WTC11 (cell line): ENCODE measurements around the gene WDR36. TPM values are rescaled to one million over a fixed set of nuclear protein-coding genes. Genes with fewer than 3 reads are reported as not detected.

Experiments
- ATAC-seq: fragments of 200-7000 bp; cut with Tn5 transposase; 2 replicates; pipeline ENCODE4 v1.10.0; 2021; ENCODE audit warnings: mild to moderate bottlenecking, moderate library complexity
- CTCF ChIA-PET: fragments of 300-600 bp; sonication (Branson Sonifier 250); formaldehyde crosslinking; loops from one replicate; lab custom pipeline; 2021; ENCODE audit warnings: antibody characterized with exemption; lab: Charles Lee
- POLR2A ChIA-PET: fragments of 350-600 bp; sonication (Branson Sonifier 250); formaldehyde crosslinking; loops from one replicate; lab custom pipeline; 2021; ENCODE audit warnings: antibody characterized with exemption; lab: Charles Lee
- DNase-seq: peaks from one replicate; pipeline ENCODE4 v3.0.0; 2021; ENCODE audit warnings: low spot score
- H3K27ac Mint-ChIP-seq: 2 replicates; pipeline ENCODE4 v1.8.0; 2021; ENCODE audit warnings: mixed read lengths
- H3K27me3 Mint-ChIP-seq: 2 replicates; pipeline ENCODE4 v1.8.0; 2021; ENCODE audit warnings: low read depth, mild to moderate bottlenecking, moderate library complexity, mixed read lengths
- H3K36me3 Mint-ChIP-seq: 2 replicates; pipeline ENCODE4 v1.8.0; 2021; ENCODE audit warnings: mixed read lengths
- H3K4me1 Mint-ChIP-seq: 2 replicates; pipeline ENCODE4 v1.8.0; 2022; ENCODE audit warnings: mixed read lengths
- H3K4me3 Mint-ChIP-seq: 2 replicates; pipeline ENCODE4 v1.8.0; 2021; ENCODE audit warnings: mild to moderate bottlenecking, moderate library complexity, mixed read lengths
- H3K9me3 Mint-ChIP-seq: 2 replicates; pipeline ENCODE4 v1.8.0; 2021; ENCODE audit warnings: mixed read lengths
- ATF1 ChIP-seq: sonication (generic); formaldehyde crosslinking; IDR thresholded peaks from 2 replicates; pipeline ENCODE4 v1.8.1; 2023; ENCODE audit warnings: mild to moderate bottlenecking, moderate library complexity, missing genetic modification reagents
- ERG ChIP-seq: fragments of 250-450 bp; sonication (Bioruptor Pico); IDR thresholded peaks from 2 replicates; pipeline ENCODE4 v1.8.0; 2021; ENCODE audit warnings: mild to moderate bottlenecking
- HMGXB4 ChIP-seq: sonication (generic); formaldehyde crosslinking; IDR thresholded peaks from 2 replicates; pipeline ENCODE4 v1.8.1; 2023; ENCODE audit warnings: mild to moderate bottlenecking, moderate library complexity, missing genetic modification reagents
- JAZF1 ChIP-seq: fragments of 250-450 bp; sonication (Bioruptor Pico); IDR thresholded peaks from 2 replicates; pipeline ENCODE4 v1.9.0; 2021; ENCODE audit warnings: moderate library complexity, mild to moderate bottlenecking, inconsistent platforms
- MXD4 ChIP-seq: fragments of 250-450 bp; sonication (Bioruptor Pico); IDR thresholded peaks from 2 replicates; pipeline ENCODE4 v1.8.0; 2021; ENCODE audit warnings: mild to moderate bottlenecking, moderate library complexity, borderline replicate concordance
- MYBL2 ChIP-seq: sonication (generic); formaldehyde crosslinking; IDR thresholded peaks from 2 replicates; pipeline ENCODE4 v1.8.1; 2023; ENCODE audit warnings: mild to moderate bottlenecking, moderate library complexity, missing genetic modification reagents
- PRDM15 ChIP-seq: sonication (generic); formaldehyde crosslinking; IDR thresholded peaks from 2 replicates; pipeline ENCODE4 v1.8.0; 2022; ENCODE audit warnings: missing genetic modification reagents
- STAT6 ChIP-seq: sonication (generic); formaldehyde crosslinking; conservative IDR thresholded peaks from 2 replicates; pipeline ENCODE4 v1.8.1; 2023; ENCODE audit warnings: mild to moderate bottlenecking, low read depth, missing genetic modification reagents, moderate library complexity
- ZNF121 ChIP-seq: sonication (generic); formaldehyde crosslinking; IDR thresholded peaks from 2 replicates; pipeline ENCODE4 v1.8.0; 2023; ENCODE audit warnings: missing genetic modification reagents
- ZNF138 ChIP-seq: sonication (generic); formaldehyde crosslinking; conservative IDR thresholded peaks from 2 replicates; pipeline ENCODE4 v1.8.1; 2022; ENCODE audit warnings: mild to moderate bottlenecking, moderate library complexity, missing genetic modification reagents
- ZNF281 ChIP-seq: sonication (generic); formaldehyde crosslinking; IDR thresholded peaks from 2 replicates; pipeline ENCODE4 v1.8.0; 2023; ENCODE audit warnings: mild to moderate bottlenecking, missing genetic modification reagents
- ZNF532 ChIP-seq: fragments of 250-450 bp; sonication (Bioruptor Pico); IDR thresholded peaks from 2 replicates; pipeline ENCODE4 v1.9.0; 2021; ENCODE audit warnings: mild to moderate bottlenecking, borderline replicate concordance
- total RNA-seq: library from RNA; stranded (reverse); gene quantifications from 3 replicates; pipeline ENCODE4 v1.2.3, GENCODE V29; 2021
- TF ChIP-seq, protein P1 (sequence below): sonication (generic); formaldehyde crosslinking; conservative IDR thresholded peaks from 2 replicates; pipeline ENCODE4 v1.8.1; 2022; ENCODE audit warnings: mild to moderate bottlenecking, missing genetic modification reagents
- TF ChIP-seq, protein P2 (sequence below): sonication (generic); formaldehyde crosslinking; IDR thresholded peaks from 2 replicates; pipeline ENCODE4 v1.8.1; 2023; ENCODE audit warnings: mild to moderate bottlenecking, missing genetic modification reagents, moderate library complexity

WDR36 gene
- total RNA-seq, 1 experiment from 2014 or later = 34.1 TPM

GRCh38 chr5:111132731-111133435 is 40.7 kb downstream of the WDR36 start (continued):
- TF ChIP-seq STAT6 (CRISPR knock-in tag) (no peak), ERG (CRISPR knock-in tag) (no peak), HMGXB4 (CRISPR knock-in tag) (no peak)

GRCh38 chr5:111133436-111133751 is 41.2 kb downstream of the WDR36 start:
- Mint-ChIP-seq H3K27ac (peak overlapping the region; percentile 21; the same call in 1 of the 2 replicates), H3K27me3 (no peaks in the 10 kb centered on the region), H3K4me3 (no peak overlapping the region), H3K4me1 (peaks cover 57% of the 10 kb centered on the region), H3K36me3 (no peaks in the 10 kb centered on the region), H3K9me3 (no peaks in the 10 kb centered on the region)
- CTCF ChIA-PET = no interaction called here
- TF ChIP-seq ZNF281 (CRISPR knock-in tag) = no peak
- TF ChIP-seq ZNF138 = no peak
- no peak for TF ChIP-seq MYBL2 (CRISPR knock-in tag)
- no peak for TF ChIP-seq ATF1 (CRISPR knock-in tag)
- TF ChIP-seq ZNF121 (CRISPR knock-in tag) = peak; percentile 65; the same call in 1 of the 2 replicates
- TF ChIP-seq, protein P1, sequence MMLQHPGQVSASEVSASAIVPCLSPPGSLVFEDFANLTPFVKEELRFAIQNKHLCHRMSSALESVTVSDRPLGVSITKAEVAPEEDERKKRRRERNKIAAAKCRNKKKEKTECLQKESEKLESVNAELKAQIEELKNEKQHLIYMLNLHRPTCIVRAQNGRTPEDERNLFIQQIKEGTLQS (CRISPR knock-in tag) = no peak
- TF ChIP-seq MXD4 (CRISPR knock-in tag) = no peak
- TF ChIP-seq JAZF1 (CRISPR knock-in tag) = no peak
- POLR2A ChIA-PET = interaction anchor here (0.6 kb wide), 1 partner anchor 83 kb away, joined by 3 read pairs; no protein-coding TSS in a partner anchor
- ATAC-seq = peak; percentile 32
- DNase-seq = no peak

- Mint-ChIP-seq H3K27me3 (no peaks in the 10 kb centered on the region), H3K27ac (no peak overlapping the region), H3K4me3 (no peak overlapping the region), H3K9me3 (no peaks in the 10 kb centered on the region), H3K4me1 (peaks cover 53% of the 10 kb centered on the region), H3K36me3 (no peaks in the 10 kb centered on the region)
- DNase-seq (no peak), ATAC-seq (no peak)
- POLR2A ChIA-PET = interaction anchor here (0.6 kb wide), 1 partner anchor 128 kb away, joined by 3 read pairs; no protein-coding TSS in a partner anchor
- CTCF ChIA-PET = no interaction called here
- TF ChIP-seq PRDM15 (CRISPR knock-in tag) = no peak
- TF ChIP-seq, protein P2, sequence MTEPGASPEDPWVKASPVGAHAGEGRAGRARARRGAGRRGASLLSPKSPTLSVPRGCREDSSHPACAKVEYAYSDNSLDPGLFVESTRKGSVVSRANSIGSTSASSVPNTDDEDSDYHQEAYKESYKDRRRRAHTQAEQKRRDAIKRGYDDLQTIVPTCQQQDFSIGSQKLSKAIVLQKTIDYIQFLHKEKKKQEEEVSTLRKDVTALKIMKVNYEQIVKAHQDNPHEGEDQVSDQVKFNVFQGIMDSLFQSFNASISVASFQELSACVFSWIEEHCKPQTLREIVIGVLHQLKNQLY (CRISPR knock-in tag) = no peak
- no peak for TF ChIP-seq ZNF532 (CRISPR knock-in tag)
Observed at GRCh38 chr5:111134087-111134486, 41.9 kb downstream of the WDR36 start.
